K562 (cell line): ENCODE results near the gene CACNA2D4.

ENCODE experiments used
- ATF2 ChIP-seq: sonication (generic); formaldehyde crosslinking; IDR thresholded peaks from 2 replicates; pipeline ENCODE4 v1.8.1; 2022; ENCODE audit warnings: missing genetic modification reagents
- CHAMP1 ChIP-seq: fragments of 450-650 bp; IDR thresholded peaks from 2 replicates; pipeline ENCODE4 v1.6.1; 2016; ENCODE audit warnings: mild to moderate bottlenecking
- CTCF ChIP-seq, 3 experiments: IDR thresholded peaks in 2 of 3; conservative IDR thresholded peaks in 1 of 3; 2 replicates each; pipeline ENCODE4 v1.5.1; 2011 to 2012; ENCODE audit warnings: low read length in 3 of 3, mild to moderate bottlenecking in 3 of 3, control low read depth in 2 of 3, improper control_type of control experiment in 1 of 3, inconsistent platforms in 1 of 3, low read depth in 1 of 3, mixed read lengths in 1 of 3, moderate library complexity in 1 of 3; ENCODE audit not compliant: insufficient read depth in 2 of 3
- ELF1 ChIP-seq: fragments of 200-800 bp; sonication (Bioruptor generic); IDR thresholded peaks from 2 replicates; pipeline ENCODE4 v1.6.1; 2016; ENCODE audit warnings: missing genetic modification characterization, missing compliant biosample characterization
- ETS1 ChIP-seq: conservative IDR thresholded peaks from 2 replicates; pipeline ENCODE4 v1.6.1; 2011; ENCODE audit warnings: low read depth, mild to moderate bottlenecking, low read length; ENCODE audit not compliant: control insufficient read depth
- IRF9 ChIP-seq: fragments of 450-650 bp; IDR thresholded peaks from 2 replicates; pipeline ENCODE4 v1.6.1; 2016; ENCODE audit warnings: missing biosample characterization, missing genetic modification characterization
- STAT5B ChIP-seq: fragments of 250-450 bp; sonication (Bioruptor Pico); IDR thresholded peaks from 2 replicates; pipeline ENCODE4 v1.8.0; 2021; ENCODE audit warnings: mild to moderate bottlenecking, inconsistent platforms
- U2AF1 ChIP-seq: fragments of 200-400 bp; formaldehyde crosslinking; optimal IDR thresholded peaks from 2 replicates; pipeline ENCODE3; 2017; ENCODE audit warnings: mild to moderate bottlenecking, low read depth, low read length, moderate library complexity
- ZFP91 ChIP-seq: sonication (generic); formaldehyde crosslinking; IDR thresholded peaks from 2 replicates; pipeline ENCODE4 v1.8.0; 2022; ENCODE audit warnings: mild to moderate bottlenecking, missing genetic modification reagents
- ZZZ3 ChIP-seq: fragments of 450-650 bp; IDR thresholded peaks from 2 replicates; pipeline ENCODE4 v1.6.1; 2016; ENCODE audit warnings: antibody characterized with exemption, mild to moderate bottlenecking, moderate library complexity

- TF ChIP-seq CTCF (IDR thresholded peaks at IDR 0.05 in 2 of 3, conservative IDR thresholded peaks at IDR 0.05 in 1 of 3; ENCODE audit: insufficient read depth in 2 of 3, low read depth in 1 of 3, low read length in 3 of 3) (no peak), ZFP91 (CRISPR knock-in tag) (no peak), ATF2 (CRISPR knock-in tag) (no peak), ETS1 (no peak), CHAMP1 (no peak), ZZZ3 (no peak), STAT5B (CRISPR knock-in tag) (no peak), IRF9 (tag) (no peak), ELF1 (tag) (no peak), U2AF1 (no peak)
Observed at GRCh38 chr12:1869145-1869544, 49.3 kb downstream of the CACNA2D4 start.
